ENCODE measurements around the gene MRPL55.

The MRPL55 gene

GRCh38 chr1:228152097-228152917 lies 43.2 kb upstream of the MRPL55 start:
- Histone ChIP-seq H3K4me1 (ENCODE audit: control insufficient read depth, low read depth, low read length) (peaks cover 6% of the 10 kb centered on the region), H3K27me3 (ENCODE audit: control insufficient read depth, insufficient read depth, low read length) (no peaks in the 10 kb centered on the region), H3K4me3 (ENCODE audit: low read length) (no peak overlapping the region), H3K36me3 (ENCODE audit: control insufficient read depth, low read depth, low read length) (no peaks in the 10 kb centered on the region), H3K9ac (ENCODE audit: low read length) (no peak overlapping the region), H3K27ac (ENCODE audit: low read length) (no peak overlapping the region), H3K9me3 (ENCODE audit: control insufficient read depth, low read depth, low read length) (no peaks in the 10 kb centered on the region)

GRCh38 chr1:228151180-228151925 lies 42.3 kb upstream of the MRPL55 start:
- H3K36me3 ChIP-seq (ENCODE audit: control insufficient read depth, low read depth, low read length): no peaks in the 10 kb centered on the region
- no peak overlapping the region for H3K9ac ChIP-seq (ENCODE audit: low read length)
- H3K27ac ChIP-seq (ENCODE audit: low read length): no peak overlapping the region
- H3K4me3 ChIP-seq (ENCODE audit: low read length): no peak overlapping the region
- H3K4me1 ChIP-seq (ENCODE audit: control insufficient read depth, low read depth, low read length): peaks cover 6% of the 10 kb centered on the region
- no peaks in the 10 kb centered on the region for H3K9me3 ChIP-seq (ENCODE audit: control insufficient read depth, low read depth, low read length)
- no peaks in the 10 kb centered on the region for H3K27me3 ChIP-seq (ENCODE audit: control insufficient read depth, insufficient read depth, low read length)

DNA sequence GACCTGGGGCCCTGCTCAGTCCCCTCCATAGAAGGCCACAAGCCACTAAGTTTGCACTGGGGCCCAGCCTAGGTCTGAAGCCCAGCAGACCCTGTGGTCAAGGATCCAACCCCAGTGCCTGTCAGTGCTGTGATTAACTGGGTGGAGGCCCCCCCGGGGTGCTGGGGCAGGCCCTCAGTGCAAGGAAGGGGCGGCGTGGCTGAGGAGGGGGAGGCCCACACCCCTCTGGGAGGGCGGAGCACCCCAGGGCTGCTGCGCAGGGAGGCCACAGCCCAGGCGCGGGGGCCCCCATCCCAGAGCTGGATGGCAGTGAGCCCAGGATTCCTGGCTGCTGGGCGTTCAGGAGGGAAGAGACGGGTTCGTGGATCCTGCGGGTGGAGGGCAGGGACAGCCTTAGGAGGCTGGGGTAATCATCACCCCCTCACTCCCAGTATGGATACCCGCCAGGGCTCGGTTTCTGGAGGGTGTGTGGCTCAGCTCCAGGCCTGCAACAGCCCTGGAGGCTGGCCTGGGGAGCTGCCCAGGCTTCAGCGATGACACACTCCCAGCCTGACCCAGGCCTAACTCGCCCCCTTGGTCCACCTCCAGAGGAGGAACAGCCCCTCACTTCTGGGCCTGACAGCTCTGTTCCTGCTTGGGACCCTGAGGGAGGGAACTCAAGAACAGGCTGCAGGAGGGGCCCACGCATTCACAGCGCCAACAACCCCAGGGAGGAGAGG lies 41.5 kb upstream of the MRPL55 start:
- Histone ChIP-seq H3K9ac (ENCODE audit: low read length) (no peak overlapping the region), H3K4me1 (ENCODE audit: control insufficient read depth, low read depth, low read length) (peaks cover 6% of the 10 kb centered on the region), H3K36me3 (ENCODE audit: control insufficient read depth, low read depth, low read length) (no peaks in the 10 kb centered on the region), H3K4me3 (ENCODE audit: low read length) (no peak overlapping the region), H3K9me3 (ENCODE audit: control insufficient read depth, low read depth, low read length) (no peaks in the 10 kb centered on the region), H3K27ac (ENCODE audit: low read length) (no peak overlapping the region), H3K27me3 (ENCODE audit: control insufficient read depth, insufficient read depth, low read length) (no peaks in the 10 kb centered on the region)

GRCh38 chr1:228150120-228150460 lies 41.0 kb upstream of the MRPL55 start:
- Histone ChIP-seq H3K9me3 (ENCODE audit: control insufficient read depth, low read depth, low read length) (no peaks in the 10 kb centered on the region), H3K4me1 (ENCODE audit: control insufficient read depth, low read depth, low read length) (peaks cover 6% of the 10 kb centered on the region), H3K4me3 (ENCODE audit: low read length) (no peak overlapping the region), H3K9ac (ENCODE audit: low read length) (no peak overlapping the region), H3K27me3 (ENCODE audit: control insufficient read depth, insufficient read depth, low read length) (no peaks in the 10 kb centered on the region), H3K36me3 (ENCODE audit: control insufficient read depth, low read depth, low read length) (no peaks in the 10 kb centered on the region), H3K27ac (ENCODE audit: low read length) (no peak overlapping the region)

- Histone ChIP-seq H3K9ac (ENCODE audit: low read length) (no peak within 1 kb of the TSS), H3K36me3 (ENCODE audit: control insufficient read depth, low read depth, low read length) (no peaks in the 10 kb centered on the region), H3K27ac (ENCODE audit: low read length) (no peak within 1 kb of the TSS), H3K27me3 (ENCODE audit: control insufficient read depth, insufficient read depth, low read length) (no peaks in the 10 kb centered on the region), H3K4me3 (ENCODE audit: low read length) (no peak within 1 kb of the TSS), H3K4me1 (ENCODE audit: control insufficient read depth, low read depth, low read length) (peaks cover 6% of the 10 kb centered on the region), H3K9me3 (ENCODE audit: control insufficient read depth, low read depth, low read length) (no peaks in the 10 kb centered on the region)
Measured at GRCh38 chr1:228149406-228150119, 40.5 kb upstream of the MRPL55 start, which contains the start of gene GJC2. GJC2 (plus strand) TSS chr1:228149930; CDS start chr1:228157759, 7,829 bp downstream.

DNA sequence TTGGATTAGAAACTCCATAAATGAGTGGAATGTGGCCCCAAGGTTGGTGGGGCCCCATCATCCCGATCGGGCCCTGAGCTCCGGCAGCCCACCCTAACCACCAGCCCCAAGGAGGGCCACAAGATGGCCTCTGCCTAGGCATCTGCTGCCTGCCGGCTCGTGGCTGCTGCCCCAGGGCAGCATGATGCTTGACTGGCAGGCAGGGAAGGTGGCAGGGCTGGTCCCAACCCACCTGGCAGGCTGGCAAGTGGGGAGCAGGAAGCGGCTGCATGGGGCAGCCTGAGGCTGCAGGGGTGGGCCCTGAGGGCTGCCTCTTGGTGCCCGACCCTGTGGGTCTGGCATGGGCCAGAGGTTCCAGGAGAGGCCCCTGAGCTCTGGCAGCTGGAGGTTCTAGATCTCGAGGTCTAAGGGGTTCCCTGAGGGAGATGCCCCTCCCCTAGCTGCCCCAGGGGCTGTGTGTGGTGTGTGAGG lies 39.9 kb upstream of the MRPL55 start:
- no peak overlapping the region for H3K4me3 ChIP-seq (ENCODE audit: low read length)
- H3K27ac ChIP-seq (ENCODE audit: low read length): no peak overlapping the region
- peaks cover 6% of the 10 kb centered on the region for H3K4me1 ChIP-seq (ENCODE audit: control insufficient read depth, low read depth, low read length)
- no peaks in the 10 kb centered on the region for H3K36me3 ChIP-seq (ENCODE audit: control insufficient read depth, low read depth, low read length)
- no peaks in the 10 kb centered on the region for H3K27me3 ChIP-seq (ENCODE audit: control insufficient read depth, insufficient read depth, low read length)
- H3K9ac ChIP-seq (ENCODE audit: low read length): no peak overlapping the region
- no peaks in the 10 kb centered on the region for H3K9me3 ChIP-seq (ENCODE audit: control insufficient read depth, low read depth, low read length)

DNA sequence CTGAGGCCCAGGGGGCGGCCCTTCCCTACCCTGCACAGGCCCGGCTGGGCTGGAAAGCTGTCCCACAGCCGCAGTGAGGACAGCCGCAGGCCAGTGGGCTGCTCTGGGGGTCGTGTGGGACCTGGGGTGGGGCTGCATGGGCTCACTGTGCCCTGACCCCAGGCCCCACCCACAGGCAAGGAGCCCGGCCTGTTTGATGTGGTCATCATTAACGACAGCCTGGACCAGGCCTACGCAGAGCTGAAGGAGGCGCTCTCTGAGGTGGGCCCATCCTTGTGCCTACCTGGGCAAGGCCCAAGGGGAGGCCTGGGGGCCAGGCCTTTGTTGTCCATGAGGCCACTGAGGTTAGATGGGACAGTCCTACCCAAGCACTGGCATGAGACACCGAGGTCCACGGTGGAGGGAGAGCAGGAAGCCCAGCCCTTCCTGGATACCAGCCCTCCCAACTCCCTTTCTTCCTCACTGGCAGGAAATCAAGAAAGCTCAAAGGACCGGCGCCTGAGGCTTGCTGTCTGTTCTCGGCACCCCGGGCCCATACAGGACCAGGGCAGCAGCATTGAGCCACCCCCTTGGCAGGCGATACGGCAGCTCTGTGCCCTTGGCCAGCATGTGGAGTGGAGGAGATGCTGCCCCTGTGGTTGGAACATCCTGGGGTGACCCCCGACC lies 39.2 kb upstream of the MRPL55 start:
- H3K4me3 ChIP-seq (ENCODE audit: low read length): no peak overlapping the region
- H3K27ac ChIP-seq (ENCODE audit: low read length): no peak overlapping the region
- no peaks in the 10 kb centered on the region for H3K36me3 ChIP-seq (ENCODE audit: control insufficient read depth, low read depth, low read length)
- peaks cover 6% of the 10 kb centered on the region for H3K4me1 ChIP-seq (ENCODE audit: control insufficient read depth, low read depth, low read length)
- no peak overlapping the region for H3K9ac ChIP-seq (ENCODE audit: low read length)
- no peaks in the 10 kb centered on the region for H3K27me3 ChIP-seq (ENCODE audit: control insufficient read depth, insufficient read depth, low read length)
- H3K9me3 ChIP-seq (ENCODE audit: control insufficient read depth, low read depth, low read length): no peaks in the 10 kb centered on the region

- no peak overlapping the region for H3K9ac ChIP-seq (ENCODE audit: low read length)
- H3K36me3 ChIP-seq (ENCODE audit: control insufficient read depth, low read depth, low read length): no peaks in the 10 kb centered on the region
Measured at GRCh38 chr1:228147768-228148167, 38.7 kb upstream of the MRPL55 start.

DNA sequence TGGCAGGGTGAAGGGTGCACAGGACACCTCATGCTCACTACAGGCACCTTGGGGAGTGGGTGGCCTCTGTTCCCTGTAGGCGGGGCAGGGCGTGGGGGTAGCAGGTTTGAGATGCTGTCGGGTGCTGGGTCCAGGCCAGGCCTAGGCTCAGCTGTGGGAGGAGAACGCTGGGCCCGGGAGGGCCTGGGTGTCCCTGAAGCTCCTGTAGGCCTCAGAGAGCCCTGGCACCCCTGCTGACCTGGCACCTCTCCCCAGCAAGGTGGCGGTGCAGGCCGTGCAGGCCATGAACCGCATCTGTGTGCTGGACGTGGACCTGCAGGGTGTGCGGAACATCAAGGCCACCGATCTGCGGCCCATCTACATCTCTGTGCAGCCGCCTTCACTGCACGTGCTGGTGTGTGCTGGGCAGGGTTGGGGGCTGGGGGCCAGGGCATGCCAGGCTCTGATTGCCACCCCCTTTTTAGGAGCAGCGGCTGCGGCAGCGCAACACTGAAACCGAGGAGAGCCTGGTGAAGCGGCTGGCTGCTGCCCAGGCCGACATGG lies 38.1 kb upstream of the MRPL55 start:
- Histone ChIP-seq H3K36me3 (ENCODE audit: control insufficient read depth, low read depth, low read length) (no peaks in the 10 kb centered on the region), H3K27ac (ENCODE audit: low read length) (no peak overlapping the region), H3K27me3 (ENCODE audit: control insufficient read depth, insufficient read depth, low read length) (no peaks in the 10 kb centered on the region), H3K4me1 (ENCODE audit: control insufficient read depth, low read depth, low read length) (peaks cover 6% of the 10 kb centered on the region), H3K9ac (ENCODE audit: low read length) (no peak overlapping the region), H3K4me3 (ENCODE audit: low read length) (no peak overlapping the region), H3K9me3 (ENCODE audit: control insufficient read depth, low read depth, low read length) (no peaks in the 10 kb centered on the region)

More at GRCh38 chr1:228147768-228148167, 38.7 kb upstream of the MRPL55 start:
- no peak overlapping the region for H3K4me3 ChIP-seq (ENCODE audit: low read length)
- no peaks in the 10 kb centered on the region for H3K9me3 ChIP-seq (ENCODE audit: control insufficient read depth, low read depth, low read length)
- H3K27ac ChIP-seq (ENCODE audit: low read length): no peak overlapping the region
- no peaks in the 10 kb centered on the region for H3K27me3 ChIP-seq (ENCODE audit: control insufficient read depth, insufficient read depth, low read length)
- peaks cover 6% of the 10 kb centered on the region for H3K4me1 ChIP-seq (ENCODE audit: control insufficient read depth, low read depth, low read length)

- Histone ChIP-seq H3K4me3 (ENCODE audit: low read length) (no peak overlapping the region), H3K27me3 (ENCODE audit: control insufficient read depth, insufficient read depth, low read length) (no peaks in the 10 kb centered on the region), H3K27ac (ENCODE audit: low read length) (no peak overlapping the region), H3K9ac (ENCODE audit: low read length) (no peak overlapping the region), H3K36me3 (ENCODE audit: control insufficient read depth, low read depth, low read length) (no peaks in the 10 kb centered on the region), H3K9me3 (ENCODE audit: control insufficient read depth, low read depth, low read length) (no peaks in the 10 kb centered on the region), H3K4me1 (ENCODE audit: control insufficient read depth, low read depth, low read length) (peaks cover 6% of the 10 kb centered on the region)
Measured at GRCh38 chr1:228146417-228147150, 37.5 kb upstream of the MRPL55 start.
